ENCODE data around the gene SOCS1. TPM values are rescaled to one million over a fixed set of nuclear protein-coding genes. Genes with fewer than 3 reads are reported as not detected.

SOCS1 gene
- total RNA-seq, 1 donor from 2014 or later, result 2.9 TPM

DNA sequence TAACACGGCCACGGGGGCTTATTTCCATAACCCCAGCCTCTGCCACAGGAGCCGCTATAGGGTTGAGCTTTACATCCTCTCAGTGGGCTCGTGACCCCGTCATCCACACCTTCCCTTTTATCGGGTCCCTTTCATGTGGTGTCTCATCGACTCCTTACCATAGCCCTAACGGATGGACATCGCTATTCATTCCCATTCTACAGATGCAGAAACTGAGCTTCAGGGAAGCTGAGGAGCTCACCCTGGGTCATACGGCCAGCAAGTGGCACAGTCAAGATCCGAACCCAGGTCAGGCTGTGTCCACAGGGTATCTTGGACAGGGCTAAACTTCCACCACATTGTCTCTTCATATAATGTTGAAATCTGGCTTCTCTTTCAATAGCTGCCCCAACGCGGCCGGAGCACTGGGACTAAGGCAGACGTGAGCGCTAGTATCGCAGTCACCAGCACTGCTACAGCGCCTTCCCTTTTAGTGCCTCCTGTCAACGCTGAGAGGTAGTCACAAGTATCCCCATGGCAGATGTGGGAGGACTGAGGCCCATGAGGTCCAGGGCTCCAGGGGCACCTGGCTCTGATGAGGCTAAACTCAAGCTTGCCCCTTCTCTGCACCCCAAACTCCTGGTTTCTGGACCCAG lies 50.8 kb downstream of the SOCS1 start:
- Histone ChIP-seq H3K9me3 (replicated peaks) (peaks cover 7% of the 10 kb centered on the region), H3K4me1 (peaks cover 9% of the 10 kb centered on the region), H3K36me3 (no peaks in the 10 kb centered on the region), H3K27ac (replicated peaks) (no peak overlapping the region), H3K27me3 (ENCODE audit: low read depth) (peaks cover 39% of the 10 kb centered on the region), H3K4me3 (no peak overlapping the region)
- TF ChIP-seq, protein P1, sequence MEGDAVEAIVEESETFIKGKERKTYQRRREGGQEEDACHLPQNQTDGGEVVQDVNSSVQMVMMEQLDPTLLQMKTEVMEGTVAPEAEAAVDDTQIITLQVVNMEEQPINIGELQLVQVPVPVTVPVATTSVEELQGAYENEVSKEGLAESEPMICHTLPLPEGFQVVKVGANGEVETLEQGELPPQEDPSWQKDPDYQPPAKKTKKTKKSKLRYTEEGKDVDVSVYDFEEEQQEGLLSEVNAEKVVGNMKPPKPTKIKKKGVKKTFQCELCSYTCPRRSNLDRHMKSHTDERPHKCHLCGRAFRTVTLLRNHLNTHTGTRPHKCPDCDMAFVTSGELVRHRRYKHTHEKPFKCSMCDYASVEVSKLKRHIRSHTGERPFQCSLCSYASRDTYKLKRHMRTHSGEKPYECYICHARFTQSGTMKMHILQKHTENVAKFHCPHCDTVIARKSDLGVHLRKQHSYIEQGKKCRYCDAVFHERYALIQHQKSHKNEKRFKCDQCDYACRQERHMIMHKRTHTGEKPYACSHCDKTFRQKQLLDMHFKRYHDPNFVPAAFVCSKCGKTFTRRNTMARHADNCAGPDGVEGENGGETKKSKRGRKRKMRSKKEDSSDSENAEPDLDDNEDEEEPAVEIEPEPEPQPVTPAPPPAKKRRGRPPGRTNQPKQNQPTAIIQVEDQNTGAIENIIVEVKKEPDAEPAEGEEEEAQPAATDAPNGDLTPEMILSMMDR (IDR thresholded peaks at IDR 0.05; ENCODE audit: borderline replicate concordance), result no peak
- intact Hi-C loops (cut with micrococcal nuclease), result no loop called here
- DNase-seq, result no peak

DNA sequence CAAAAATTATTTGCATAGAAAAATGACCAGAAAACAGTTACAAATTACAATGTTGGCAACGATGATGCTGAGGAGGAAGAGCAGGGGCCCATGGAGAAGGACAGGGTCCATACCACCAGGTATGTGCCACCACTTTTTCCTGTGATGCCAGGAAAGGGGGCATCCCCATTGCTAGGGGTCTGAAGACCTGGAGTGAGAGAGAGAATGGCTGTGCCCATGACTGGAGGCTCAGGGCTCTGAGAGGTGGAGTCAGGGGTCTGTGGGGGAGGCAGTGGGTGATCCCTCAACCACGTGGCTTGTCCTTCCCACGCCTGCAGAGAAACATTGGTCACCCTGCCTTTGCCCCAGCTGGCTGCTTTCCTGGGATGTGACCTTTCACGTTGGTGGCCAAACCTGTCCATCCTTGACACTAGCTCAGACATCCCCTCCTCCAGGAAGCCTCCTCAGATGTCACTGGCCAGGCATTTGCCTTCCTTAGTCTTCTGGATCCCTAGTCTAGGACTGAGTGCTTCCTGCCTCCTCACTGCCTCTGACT lies 51.4 kb downstream of the SOCS1 start:
- TF ChIP-seq, protein P1 (IDR thresholded peaks at IDR 0.05; ENCODE audit: borderline replicate concordance), result no peak
- Histone ChIP-seq H3K36me3 (no peaks in the 10 kb centered on the region), H3K9me3 (replicated peaks) (peaks cover 7% of the 10 kb centered on the region), H3K4me3 (no peak overlapping the region), H3K27me3 (ENCODE audit: low read depth) (peaks cover 35% of the 10 kb centered on the region), H3K4me1 (peaks cover 9% of the 10 kb centered on the region), H3K27ac (replicated peaks) (no peak overlapping the region)
- no peak for DNase-seq
- intact Hi-C loops (cut with micrococcal nuclease), result no loop called here

Other genes starting within 250 kb of the SOCS1 start
- gene TNP2, start 13.1 kb upstream of the SOCS1 start, total RNA-seq, result not detected
- not detected for gene PRM3, start 17.4 kb upstream of the SOCS1 start, total RNA-seq
- not detected for gene PRM2, start 20.3 kb upstream of the SOCS1 start, total RNA-seq
- not detected for gene PRM1, start 25.1 kb upstream of the SOCS1 start, total RNA-seq
- gene RMI2, start 89.3 kb upstream of the SOCS1 start, total RNA-seq, result 0.60 TPM

Data from left ventricle myocardium inferior (tissue), 1 donor.